SU-DHL-6 (cell line): ENCODE data around the gene KIAA0319L.

Experiments
- EZH2phosphoT487 ChIP-seq: fragments of 200-600 bp; sonication (generic), shearing (Covaris generic); conservative IDR thresholded peaks from 2 replicates; pipeline ENCODE4 v1.6.1; 2018; ENCODE audit warnings: mild to moderate bottlenecking, antibody characterized with exemption, low read length, moderate library complexity, mixed read lengths
- TF ChIP-seq, protein P1 (sequence below): fragments of 200-600 bp; sonication (generic); IDR thresholded peaks from one replicate; pipeline ENCODE4 v1.5.1; 2017; ENCODE audit warnings: antibody characterized with exemption, mild to moderate bottlenecking, low read length, moderate library complexity; ENCODE audit not compliant: insufficient read depth, poor library complexity, severe bottlenecking

DNA sequence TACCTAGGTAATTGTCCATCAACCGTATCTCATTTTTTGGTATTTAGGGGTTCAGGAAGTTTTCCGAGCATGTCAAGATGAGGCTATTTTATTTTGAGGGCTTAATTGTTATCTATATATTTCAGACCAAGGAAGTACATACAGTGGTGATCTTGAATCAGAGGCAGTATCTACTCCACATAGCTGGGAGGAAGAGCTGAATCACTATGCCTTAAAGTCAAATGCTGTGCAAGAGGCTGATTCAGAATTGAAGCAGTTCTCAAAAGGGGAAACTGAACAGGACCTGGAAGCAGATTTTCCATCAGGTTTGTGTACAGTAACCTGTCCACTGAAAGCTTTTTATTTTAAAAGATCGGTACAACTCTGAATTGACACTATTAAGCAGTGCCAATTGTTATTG lies 158.5 kb downstream of the KIAA0319L start:
- TF ChIP-seq, protein P1, sequence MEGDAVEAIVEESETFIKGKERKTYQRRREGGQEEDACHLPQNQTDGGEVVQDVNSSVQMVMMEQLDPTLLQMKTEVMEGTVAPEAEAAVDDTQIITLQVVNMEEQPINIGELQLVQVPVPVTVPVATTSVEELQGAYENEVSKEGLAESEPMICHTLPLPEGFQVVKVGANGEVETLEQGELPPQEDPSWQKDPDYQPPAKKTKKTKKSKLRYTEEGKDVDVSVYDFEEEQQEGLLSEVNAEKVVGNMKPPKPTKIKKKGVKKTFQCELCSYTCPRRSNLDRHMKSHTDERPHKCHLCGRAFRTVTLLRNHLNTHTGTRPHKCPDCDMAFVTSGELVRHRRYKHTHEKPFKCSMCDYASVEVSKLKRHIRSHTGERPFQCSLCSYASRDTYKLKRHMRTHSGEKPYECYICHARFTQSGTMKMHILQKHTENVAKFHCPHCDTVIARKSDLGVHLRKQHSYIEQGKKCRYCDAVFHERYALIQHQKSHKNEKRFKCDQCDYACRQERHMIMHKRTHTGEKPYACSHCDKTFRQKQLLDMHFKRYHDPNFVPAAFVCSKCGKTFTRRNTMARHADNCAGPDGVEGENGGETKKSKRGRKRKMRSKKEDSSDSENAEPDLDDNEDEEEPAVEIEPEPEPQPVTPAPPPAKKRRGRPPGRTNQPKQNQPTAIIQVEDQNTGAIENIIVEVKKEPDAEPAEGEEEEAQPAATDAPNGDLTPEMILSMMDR: no peak
- TF ChIP-seq EZH2phosphoT487: no peak
